Astrocyte of the cerebellum (primary cell): Measurements from ENCODE around the gene AOAH.

Source experiments
- DNase-seq: peaks from one replicate; pipeline ENCODE4 v3.0.0-alpha.2; 2011; ENCODE audit warnings: low read depth
- H3K4me3 ChIP-seq: 2 replicates; pipeline ENCODE4 v1.5.1; 2011; ENCODE audit warnings: mild to moderate bottlenecking, low read depth, low read length, moderate library complexity
- CTCF ChIP-seq: IDR thresholded peaks from 2 replicates; pipeline ENCODE4 v1.5.1; 2012; ENCODE audit warnings: low read length, low read depth, moderate library complexity, mild to moderate bottlenecking; ENCODE audit errors: missing control alignments
- in situ Hi-C: cut with HindIII; loops from 2 replicates; pipeline ENCODE4 v1.10.0; 2017; ENCODE audit warnings: low sequenced_read_pairs

AOAH gene

GRCh38 chr7:36635091-36635490 is 89.2 kb downstream of the AOAH start:
- in situ Hi-C loops: no loop called here
- no peak for TF ChIP-seq CTCF
- DNase-seq: no peak
- no peak overlapping the region for H3K4me3 ChIP-seq

DNA sequence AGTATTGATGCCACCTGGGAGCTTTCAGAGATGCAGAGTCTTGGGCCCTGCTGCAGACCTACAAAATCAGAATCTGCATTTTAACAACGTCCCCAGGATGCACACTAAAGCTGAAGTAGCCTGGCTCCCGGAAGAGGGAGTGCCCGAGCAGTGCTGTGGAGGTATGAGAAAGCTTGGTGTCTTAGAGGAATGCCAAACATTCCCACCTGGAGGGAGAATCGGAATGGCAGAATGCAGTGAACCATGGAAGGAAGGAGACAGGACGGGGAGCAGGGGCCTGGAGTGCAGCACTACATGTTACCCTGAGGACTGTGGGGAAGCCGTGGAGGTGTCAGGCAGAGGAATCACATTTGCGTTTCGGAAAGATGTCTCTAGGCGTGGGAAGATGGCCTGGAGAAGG is 90.9 kb downstream of the AOAH start:
- in situ Hi-C loops: no loop called here
- no peak for DNase-seq
- TF ChIP-seq CTCF: no peak
- H3K4me3 ChIP-seq: no peak overlapping the region

GRCh38 chr7:36630112-36630650 is 94.1 kb downstream of the AOAH start:
- in situ Hi-C loops: no loop called here

GRCh38 chr7:36629351-36629750 is 94.9 kb downstream of the AOAH start:
- no peak for DNase-seq
- no peak overlapping the region for H3K4me3 ChIP-seq
- TF ChIP-seq CTCF: no peak
- in situ Hi-C loops: no loop called here

More at GRCh38 chr7:36630112-36630650, 94.1 kb downstream of the AOAH start:
- no peak overlapping the region for H3K4me3 ChIP-seq
- no peak for DNase-seq
- no peak for TF ChIP-seq CTCF

GRCh38 chr7:36627836-36628235 is 96.5 kb downstream of the AOAH start:
- TF ChIP-seq CTCF: no peak
- no peak for DNase-seq
- in situ Hi-C loops: no loop called here
- H3K4me3 ChIP-seq: no peak overlapping the region

- no peak for DNase-seq
- in situ Hi-C loops: no loop called here
- TF ChIP-seq CTCF: no peak
- no peak overlapping the region for H3K4me3 ChIP-seq
Measured at GRCh38 chr7:36626111-36626510, 98.2 kb downstream of the AOAH start.

DNA sequence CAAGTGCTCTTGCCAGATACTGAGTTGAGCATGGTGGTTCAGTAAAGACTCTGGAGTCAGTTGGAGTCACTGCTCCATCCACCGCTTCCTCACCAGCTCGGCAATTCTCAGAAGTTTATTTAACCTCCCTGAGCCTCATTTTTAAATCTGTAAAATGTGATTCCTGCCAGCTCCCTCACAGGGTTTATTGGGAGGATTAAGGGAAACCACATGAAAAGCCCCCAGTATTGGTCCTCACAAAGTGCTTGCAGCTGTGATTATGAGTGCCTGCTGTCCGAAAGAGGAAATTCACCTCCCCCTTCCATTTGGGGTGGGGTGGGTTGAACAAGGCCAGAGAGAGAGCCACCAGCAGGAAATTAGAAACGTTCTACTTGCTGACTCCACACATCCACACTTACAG is 99.0 kb downstream of the AOAH start:
- in situ Hi-C loops: no loop called here
- no peak overlapping the region for H3K4me3 ChIP-seq
- DNase-seq: no peak
- TF ChIP-seq CTCF: no peak
